Measurements from ENCODE around the gene RNF208. TPM values are rescaled to one million over a fixed set of nuclear protein-coding genes. Genes with fewer than 3 reads are reported as not detected.
A peak's percentile ranks its signal among the peaks of the same experiment; 100 is the strongest.
"Not testable (repeated sequence)": the region's sequence is repeated elsewhere in the genome, so short reads cannot be mapped to it uniquely, and the experiment has no call there.

Gene RNF208
- total RNA-seq, 2 donors from 2014 or later, result 10.5 to 15.6 TPM

DNA sequence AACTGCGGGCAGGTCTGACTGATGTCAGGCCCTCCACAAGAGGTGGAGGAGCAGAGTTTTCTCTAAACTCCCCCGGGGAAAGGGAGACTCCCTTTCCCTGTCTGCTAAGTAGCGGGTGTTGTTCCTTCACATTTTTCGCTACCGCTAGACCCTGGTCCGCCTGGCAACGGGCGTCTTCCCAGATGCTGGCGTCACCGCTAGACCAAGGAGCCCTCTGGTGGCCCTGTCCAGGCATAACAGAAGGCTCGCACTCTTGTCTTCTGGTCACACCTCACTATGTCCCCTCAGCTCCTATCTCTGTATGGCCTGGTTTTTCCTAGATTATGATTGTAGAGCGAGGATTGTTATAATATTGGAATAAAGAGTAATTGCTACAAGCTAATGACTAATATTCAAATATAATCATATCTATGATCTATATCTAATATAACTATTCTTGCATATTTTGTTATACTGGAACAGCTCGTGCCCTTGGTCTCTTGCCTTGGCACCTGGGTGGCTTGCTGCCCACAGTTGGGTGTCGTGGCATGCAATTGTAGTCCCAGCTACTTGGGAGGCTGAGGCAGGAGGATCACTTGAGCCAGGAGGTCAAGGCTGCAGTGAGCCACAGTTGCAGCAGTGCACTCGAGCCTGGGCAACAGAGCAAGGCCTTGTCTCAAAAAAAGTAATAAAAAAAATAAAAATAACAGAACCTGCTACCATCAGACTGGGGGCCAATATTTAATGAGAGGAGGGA lies 40.3 kb upstream of the RNF208 start:
- H3K9me3 Mint-ChIP-seq; H3K9ac ChIP-seq (ENCODE audit: extremely low read depth, low read length, poor library complexity, severe bottlenecking); H3K9me3 ChIP-seq (ENCODE audit: control insufficient read depth, low read length); H3K27ac Mint-ChIP-seq; H3K4me3 Mint-ChIP-seq; H3K4me1 ChIP-seq (ENCODE audit: control insufficient read depth, insufficient read depth, low read length); H3K27me3 Mint-ChIP-seq (ENCODE audit: insufficient read depth); H3K4me3 ChIP-seq (ENCODE audit: low read length); H3K4me1 Mint-ChIP-seq; H3K27ac ChIP-seq (ENCODE audit: low read depth, low read length); H3K27me3 ChIP-seq (ENCODE audit: control insufficient read depth, insufficient read depth, low read length, poor library complexity, severe bottlenecking): not testable (repeated sequence)
- TF ChIP-seq, protein P1, sequence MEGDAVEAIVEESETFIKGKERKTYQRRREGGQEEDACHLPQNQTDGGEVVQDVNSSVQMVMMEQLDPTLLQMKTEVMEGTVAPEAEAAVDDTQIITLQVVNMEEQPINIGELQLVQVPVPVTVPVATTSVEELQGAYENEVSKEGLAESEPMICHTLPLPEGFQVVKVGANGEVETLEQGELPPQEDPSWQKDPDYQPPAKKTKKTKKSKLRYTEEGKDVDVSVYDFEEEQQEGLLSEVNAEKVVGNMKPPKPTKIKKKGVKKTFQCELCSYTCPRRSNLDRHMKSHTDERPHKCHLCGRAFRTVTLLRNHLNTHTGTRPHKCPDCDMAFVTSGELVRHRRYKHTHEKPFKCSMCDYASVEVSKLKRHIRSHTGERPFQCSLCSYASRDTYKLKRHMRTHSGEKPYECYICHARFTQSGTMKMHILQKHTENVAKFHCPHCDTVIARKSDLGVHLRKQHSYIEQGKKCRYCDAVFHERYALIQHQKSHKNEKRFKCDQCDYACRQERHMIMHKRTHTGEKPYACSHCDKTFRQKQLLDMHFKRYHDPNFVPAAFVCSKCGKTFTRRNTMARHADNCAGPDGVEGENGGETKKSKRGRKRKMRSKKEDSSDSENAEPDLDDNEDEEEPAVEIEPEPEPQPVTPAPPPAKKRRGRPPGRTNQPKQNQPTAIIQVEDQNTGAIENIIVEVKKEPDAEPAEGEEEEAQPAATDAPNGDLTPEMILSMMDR (conservative IDR thresholded peaks at IDR 0.05), result peak; percentile 67
- 54 to 83% methylated on average over 3 to 12 of the region's 15 CpGs for WGBS, 2 experiments (ENCODE audit: insufficient coverage in 1 of 2, insufficient read length in 1 of 2)
- DNase-seq, result peak; percentile 76
- H3K36me3 ChIP-seq (ENCODE audit: control insufficient read depth, insufficient read depth, low read length), result peaks cover 41% of the 10 kb centered on the region
- H3K36me3 Mint-ChIP-seq (ENCODE audit: low read depth), result peaks cover 29% of the 10 kb centered on the region

DNA sequence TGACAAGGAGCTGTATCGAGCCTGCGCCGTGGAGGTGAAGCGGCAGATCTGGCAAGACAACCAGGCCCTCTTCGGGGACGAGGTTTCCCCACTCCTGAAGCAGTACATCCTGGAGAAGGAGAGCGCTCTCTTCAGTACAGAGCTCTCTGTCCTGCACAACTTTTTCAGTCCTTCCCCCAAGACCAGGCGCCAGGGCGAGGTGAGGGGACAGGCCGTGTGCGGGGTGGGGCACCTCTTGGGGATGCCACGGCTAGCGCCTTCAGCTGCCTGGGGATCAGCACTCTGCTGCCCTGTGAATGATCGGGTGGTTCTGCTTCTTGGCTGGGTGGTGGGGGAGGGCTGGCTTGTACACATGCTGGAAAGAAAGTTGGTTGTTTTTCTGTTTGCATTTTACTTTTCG lies 34.8 kb upstream of the RNF208 start:
- H3K27me3 Mint-ChIP-seq (ENCODE audit: insufficient read depth), result no peaks in the 10 kb centered on the region
- DNase-seq, result no peak
- H3K27ac ChIP-seq (ENCODE audit: low read depth, low read length), result no peak overlapping the region
- H3K4me1 ChIP-seq (ENCODE audit: control insufficient read depth, insufficient read depth, low read length), result peaks cover 16% of the 10 kb centered on the region
- H3K9me3 ChIP-seq (ENCODE audit: control insufficient read depth, low read length), result no peaks in the 10 kb centered on the region
- no peaks in the 10 kb centered on the region for H3K27me3 ChIP-seq (ENCODE audit: control insufficient read depth, insufficient read depth, low read length, poor library complexity, severe bottlenecking)
- H3K4me3 ChIP-seq (ENCODE audit: low read length), result peak overlapping the region; percentile 94
- TF ChIP-seq, protein P1 (conservative IDR thresholded peaks at IDR 0.05), result no peak
- H3K9me3 Mint-ChIP-seq, result no peaks in the 10 kb centered on the region
- H3K36me3 Mint-ChIP-seq (ENCODE audit: low read depth), result peaks cover 27% of the 10 kb centered on the region
- 95 to 100% methylated on average over 6 to 15 of the region's 15 CpGs for WGBS, 2 experiments (ENCODE audit: insufficient coverage in 1 of 2, insufficient read length in 1 of 2)
- H3K36me3 ChIP-seq (ENCODE audit: control insufficient read depth, insufficient read depth, low read length), result peaks cover 25% of the 10 kb centered on the region
- H3K4me3 Mint-ChIP-seq, result peak overlapping the region; percentile 72
- H3K4me1 Mint-ChIP-seq, result peaks cover 5% of the 10 kb centered on the region
- H3K9ac ChIP-seq (ENCODE audit: extremely low read depth, low read length, poor library complexity, severe bottlenecking), result no peak overlapping the region
- no peak overlapping the region for H3K27ac Mint-ChIP-seq

DNA sequence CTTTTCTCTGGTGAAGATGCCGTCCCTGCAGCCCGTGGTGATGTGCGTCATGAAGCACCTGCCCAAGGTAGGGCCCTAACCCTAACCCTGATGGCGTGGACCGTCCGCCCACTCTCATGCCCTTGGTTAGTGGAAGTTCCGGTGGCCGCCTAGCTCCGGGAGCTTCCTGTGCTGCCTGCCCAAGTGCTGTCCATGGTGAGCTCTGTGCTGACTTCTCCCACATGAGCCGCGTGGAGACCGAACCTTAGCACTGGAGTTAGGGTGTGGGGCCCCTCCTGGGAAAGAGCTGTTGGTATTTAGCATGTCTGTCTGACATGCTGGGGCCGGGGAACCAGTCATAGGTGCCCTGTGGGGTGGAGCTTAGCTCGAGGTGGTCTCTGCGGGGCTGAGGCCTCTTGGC lies 34.3 kb upstream of the RNF208 start:
- Histone ChIP-seq H3K36me3 (ENCODE audit: control insufficient read depth, insufficient read depth, low read length) (peaks cover 25% of the 10 kb centered on the region), H3K4me1 (ENCODE audit: control insufficient read depth, insufficient read depth, low read length) (peaks cover 16% of the 10 kb centered on the region), H3K27me3 (ENCODE audit: control insufficient read depth, insufficient read depth, low read length, poor library complexity, severe bottlenecking) (no peaks in the 10 kb centered on the region), H3K9ac (ENCODE audit: extremely low read depth, low read length, poor library complexity, severe bottlenecking) (no peak overlapping the region), H3K27ac (ENCODE audit: low read depth, low read length) (no peak overlapping the region), H3K9me3 (ENCODE audit: control insufficient read depth, low read length) (no peaks in the 10 kb centered on the region), H3K4me3 (ENCODE audit: low read length) (peak overlapping the region; percentile 94)
- no peak for DNase-seq
- Mint-ChIP-seq H3K27ac (no peak overlapping the region), H3K36me3 (ENCODE audit: low read depth) (peaks cover 22% of the 10 kb centered on the region), H3K4me3 (peak overlapping the region; percentile 72), H3K27me3 (ENCODE audit: insufficient read depth) (no peaks in the 10 kb centered on the region), H3K9me3 (no peaks in the 10 kb centered on the region), H3K4me1 (peaks cover 8% of the 10 kb centered on the region)
- 87 to 93% methylated on average over 9 to 15 of the region's 15 CpGs for WGBS, 2 experiments (ENCODE audit: insufficient coverage in 1 of 2, insufficient read length in 1 of 2)
- TF ChIP-seq, protein P1 (conservative IDR thresholded peaks at IDR 0.05), result no peak

All from endodermal cell (in vitro differentiated cells).